Thyroid gland (tissue), 4 donors: ENCODE data around the gene ACAA1. TPM values are rescaled to one million over a fixed set of nuclear protein-coding genes. Genes with fewer than 3 reads are reported as not detected.
A peak's percentile ranks its signal among the peaks of the same experiment; 100 is the strongest.

Experiments used
- DNase-seq, 2 donors: peaks; one replicate each; pipeline ENCODE4 v3.0.0-alpha.2; 2019
- H3K27ac ChIP-seq, 3 donors: fragments of 200-600 bp; sonication (generic); 1 replicate in 2 of 3; 2 replicates in 1 of 3; pipeline ENCODE4 v1.5.1; 2016 to 2019; ENCODE audit warnings: mild to moderate bottlenecking in 1 of 3, moderate library complexity in 1 of 3
- H3K27me3 ChIP-seq: fragments of 200-600 bp; sonication (generic); one replicate; pipeline ENCODE4 v1.5.1; 2019
- H3K36me3 ChIP-seq, 2 donors: fragments of 200-600 bp; sonication (generic); one replicate each; pipeline ENCODE4 v1.5.1; 2016 to 2019
- H3K4me1 ChIP-seq, 2 donors: fragments of 200-600 bp; sonication (generic); one replicate each; pipeline ENCODE4 v1.5.1; 2017 to 2019
- H3K4me3 ChIP-seq, 3 donors: fragments of 200-600 bp; sonication (generic); replicated peaks in 1 of 3; 1 replicate in 2 of 3; 2 replicates in 1 of 3; pipeline ENCODE4 v1.5.1; 2016; ENCODE audit warnings: mild to moderate bottlenecking in 1 of 3
- H3K9me3 ChIP-seq: fragments of 200-600 bp; sonication (generic); one replicate; pipeline ENCODE4 v1.5.1; 2017
- CTCF ChIP-seq, 6 experiments: fragments of 200-600 bp in 3 of 6; fragments of 450-650 bp in 3 of 6; sonication (generic) in 3 of 6; IDR thresholded peaks; one replicate each; pipeline ENCODE4 v1.5.1; 2016 to 2019; ENCODE audit warnings: antibody characterized with exemption in 6 of 6, mild to moderate bottlenecking in 2 of 6, inconsistent platforms in 1 of 6, moderate library complexity in 1 of 6
- POLR2A ChIP-seq, 2 donors: fragments of 450-650 bp; IDR thresholded peaks; one replicate each; pipeline ENCODE4 v1.6.1; 2017; ENCODE audit warnings: antibody characterized with exemption in 2 of 2, mild to moderate bottlenecking in 2 of 2, moderate library complexity in 1 of 2
- WGBS, 2 donors: methylation state at CpG; one replicate each; pipeline ENCODE4 v1.1.5; 2017; 5-methylcytosine and 5-hydroxymethylcytosine counted together
- intact Hi-C: fragments of 100-400 bp; cut with DNase I; formaldehyde crosslinking; loops from one replicate; pipeline ENCODE4 v1.15.1; 2023
- total RNA-seq, 4 donors: library from RNA; depleted of rRNA; stranded (reverse); fragments of >200 nt; gene quantifications; one replicate each; pipeline ENCODE4 v1.2.3, GENCODE V29; 2016

Gene ACAA1
- total RNA-seq, 4 donors from 2014 or later: 63.3 to 86.1 (median 75.1) TPM

GRCh38 chr3:38139652-38140051 lies 2.7 kb upstream of the ACAA1 start:
- intact Hi-C loops: loop anchor here (5.0 to 10.0 kb wide), 2 partner anchors 38 to 205 kb away; partner anchors contain the start of gene XYLB
- DNase-seq: no peak
- Histone ChIP-seq H3K4me3 (peak overlapping the region in 2 of 3 donors; percentile 73 to 92), H3K27ac (no peak overlapping the region), H3K9me3 (no peaks in the 10 kb centered on the region), H3K36me3 (peaks cover 0 to 6% of the 10 kb centered on the region in 2 donors), H3K27me3 (no peaks in the 10 kb centered on the region), H3K4me1 (peaks cover 28 to 31% of the 10 kb centered on the region in 2 donors)
- TF ChIP-seq CTCF (IDR thresholded peaks at IDR 0.05) (no peak), POLR2A (IDR thresholded peaks at IDR 0.05) (no peak)
- 82 to 95% methylated on average over 4 to 6 of the region's 7 CpGs for WGBS, 2 donors

GRCh38 chr3:38139191-38139590 lies 2.3 kb upstream of the ACAA1 start:
- peaks cover 0 to 6% of the 10 kb centered on the region in 2 donors for H3K36me3 ChIP-seq
- WGBS, 2 donors: 10 to 18% methylated on average over 6 to 8 of the region's 8 CpGs
- H3K4me3 ChIP-seq: peak overlapping the region; percentile 46 to 92 (median 73)
- no peaks in the 10 kb centered on the region for H3K9me3 ChIP-seq
- intact Hi-C loops: loop anchor here (10.0 kb wide), 1 partner anchor 206 kb away; the partner anchor contains the start of gene XYLB
- H3K27me3 ChIP-seq: no peaks in the 10 kb centered on the region
- TF ChIP-seq POLR2A (IDR thresholded peaks at IDR 0.05) (no peak), CTCF (IDR thresholded peaks at IDR 0.05) (no peak)
- peak overlapping the region in 2 of 3 donors; percentile 89 to 94 for H3K27ac ChIP-seq
- DNase-seq: no peak
- H3K4me1 ChIP-seq: peaks cover 29 to 36% of the 10 kb centered on the region in 2 donors

- intact Hi-C loops: loop anchor here (10.0 kb wide), 1 partner anchor 206 kb away; the partner anchor contains the start of gene XYLB
- 3 to 8% methylated on average over 17 to 31 of the region's 65 CpGs for WGBS, 2 donors
Observed at GRCh38 chr3:38138349-38139190, 1.6 kb upstream of the ACAA1 start, which contains the start of gene MYD88. MYD88 (plus strand) TSS chr3:38138661; CDS start chr3:38138701, 40 bp downstream.

GRCh38 chr3:38137615-38138348 lies 855 bp upstream of the ACAA1 start:
- DNase-seq: no peak
- TF ChIP-seq CTCF (IDR thresholded peaks at IDR 0.05) (no peak), POLR2A (IDR thresholded peaks at IDR 0.05) (no peak)
- H3K27ac ChIP-seq: peak overlapping the region; percentile 49 to 94 (median 89)
- WGBS, 2 donors: 22 to 28% methylated on average over 16 to 22 of the region's 22 CpGs
- no peaks in the 10 kb centered on the region for H3K9me3 ChIP-seq
- intact Hi-C loops: loop anchor here (10.0 kb wide), 1 partner anchor 207 kb away; the partner anchor contains the start of gene XYLB
- peaks cover 0 to 10% of the 10 kb centered on the region in 2 donors for H3K36me3 ChIP-seq
- peak overlapping the region; percentile 46 to 92 (median 73) for H3K4me3 ChIP-seq
- peaks cover 43 to 48% of the 10 kb centered on the region in 2 donors for H3K4me1 ChIP-seq
- H3K27me3 ChIP-seq: no peaks in the 10 kb centered on the region

More at GRCh38 chr3:38138349-38139190, 1.6 kb upstream of the ACAA1 start, which contains the start of gene MYD88:
- Histone ChIP-seq H3K27ac (peak within 1 kb of the TSS; percentile 49 to 94 (median 89)), H3K4me1 (peaks cover 35 to 42% of the 10 kb centered on the region in 2 donors), H3K4me3 (peak within 1 kb of the TSS; percentile 46 to 92 (median 73)), H3K36me3 (peaks cover 0 to 9% of the 10 kb centered on the region in 2 donors), H3K9me3 (no peaks in the 10 kb centered on the region), H3K27me3 (no peaks in the 10 kb centered on the region)
- DNase-seq: peak; percentile 71 to 75
- TF ChIP-seq POLR2A (IDR thresholded peaks at IDR 0.05) (peak in 1 of 2 donors; percentile 67), CTCF (IDR thresholded peaks at IDR 0.05) (peak in 1 of 6 experiments; percentile 12)
